Panc1 (cell line): ENCODE results near the gene ABHD14A. TPM values are rescaled to one million over a fixed set of nuclear protein-coding genes. Genes with fewer than 3 reads are reported as not detected.

ENCODE experiments used
- ATAC-seq: fragments of 200-7000 bp; cut with Tn5 transposase; 2 replicates; pipeline ENCODE4 v1.9.1; 2020; ENCODE audit warnings: mild to moderate bottlenecking, moderate library complexity
- BruUV-seq: library from RNA; stranded (reverse); fragments of 400-500 nt; replicated peaks from 2 replicates; lab custom pipeline; 2021; lab: Mats Ljungman, UMichigan
- CTCF ChIA-PET: fragments of 300-600 bp; sonication (Branson Sonifier 250); formaldehyde crosslinking; loops from one replicate; lab custom pipeline; 2022; ENCODE audit warnings: antibody characterized with exemption; lab: Charles Lee
- POLR2A ChIA-PET: fragments of 300-600 bp; sonication (Branson Sonifier 250); formaldehyde crosslinking; loops from one replicate; lab custom pipeline; 2022; ENCODE audit warnings: antibody characterized with exemption; lab: Charles Lee
- DNase-seq: peaks from one replicate; pipeline ENCODE4 v3.0.0-alpha.2; 2010; ENCODE audit warnings: low read depth, low spot score
- H3K27ac ChIP-seq: 2 replicates; pipeline ENCODE4 v1.5.1; 2011; ENCODE audit warnings: mild to moderate bottlenecking, low read length, inconsistent platforms
- H3K27me3 ChIP-seq: fragments of 200-500 bp; sonication (Bioruptor generic); 2 replicates; pipeline ENCODE4 v1.6.0; 2014; ENCODE audit warnings: low read length, inconsistent platforms; ENCODE audit not compliant: control insufficient read depth, insufficient read depth
- H3K36me3 ChIP-seq: fragments of 200-500 bp; sonication (Bioruptor generic); 2 replicates; pipeline ENCODE4 v1.5.1; 2014; ENCODE audit warnings: inconsistent platforms, mild to moderate bottlenecking, low read length, moderate library complexity; ENCODE audit not compliant: control insufficient read depth, insufficient read depth
- H3K4me1 ChIP-seq: 2 replicates; pipeline ENCODE4 v1.5.1; 2011; ENCODE audit warnings: inconsistent platforms, mild to moderate bottlenecking, low read length, moderate library complexity; ENCODE audit not compliant: control insufficient read depth, insufficient read depth
- H3K4me3 ChIP-seq, 2 experiments: 2 replicates each; pipeline ENCODE4 v1.5.1; 2011 to 2012; ENCODE audit warnings: low read depth in 2 of 2, low read length in 2 of 2, mild to moderate bottlenecking in 2 of 2, inconsistent platforms in 1 of 2, moderate library complexity in 1 of 2
- H3K9me3 ChIP-seq: fragments of 200-500 bp; sonication (Bioruptor generic); 2 replicates; pipeline ENCODE4 v1.5.1; 2014; ENCODE audit warnings: low read depth, mild to moderate bottlenecking, inconsistent platforms, low read length, moderate library complexity; ENCODE audit not compliant: control insufficient read depth, insufficient read depth
- POLR2AphosphoS5 ChIP-seq: IDR thresholded peaks from 2 replicates; pipeline ENCODE4 v1.6.1; 2012; ENCODE audit warnings: mild to moderate bottlenecking, low read depth, low read length, moderate library complexity
- REST ChIP-seq, 2 experiments: IDR thresholded peaks; 2 replicates each; pipeline ENCODE4 v1.6.1; 2011 to 2012; ENCODE audit warnings: low read depth in 2 of 2, control low read depth in 1 of 2, low read length in 1 of 2, mild to moderate bottlenecking in 1 of 2, moderate library complexity in 1 of 2; ENCODE audit not compliant: insufficient read depth in 1 of 2
- SIN3A ChIP-seq: IDR thresholded peaks from 2 replicates; pipeline ENCODE4 v1.6.1; 2012; ENCODE audit warnings: low read depth, mild to moderate bottlenecking, low read length, moderate library complexity, borderline replicate concordance; ENCODE audit not compliant: insufficient read depth
- TCF7L2 ChIP-seq: IDR thresholded peaks from 2 replicates; pipeline ENCODE4 v1.6.1; 2011; ENCODE audit warnings: mild to moderate bottlenecking, low read depth, low read length, inconsistent platforms
- in situ Hi-C: cut with HindIII; loops from 2 replicates; pipeline ENCODE4 v1.10.0; 2016; ENCODE audit warnings: low sequenced_read_pairs, low pct_unique_long_range_greater_than_20kb
- intact Hi-C: fragments of 100-400 bp; cut with micrococcal nuclease; formaldehyde crosslinking; loops from one replicate; pipeline ENCODE4 v1.10.0; 2022; ENCODE audit not compliant: unreplicated experiment
- total RNA-seq: library from RNA; stranded (reverse); gene quantifications from one replicate; pipeline ENCODE4 v1.2.1, GENCODE V29; 2021; ENCODE audit not compliant: unreplicated experiment
- TF ChIP-seq, protein P1 (sequence below): fragments of 450-650 bp; IDR thresholded peaks from 2 replicates; pipeline ENCODE4 v1.5.1; 2017; ENCODE audit warnings: mild to moderate bottlenecking

The ABHD14A gene
- total RNA-seq, 1 experiment from 2014 or later, result 11.3 TPM

GRCh38 chr3:52004906-52005395 lies 30.1 kb downstream of the ABHD14A start:
- in situ Hi-C loops (no loop called here), intact Hi-C loops (loop anchor here (10.0 kb wide), 1 partner anchor 50 kb away; the partner anchor contains the start of gene DUSP7)
- ATAC-seq (no peak), DNase-seq (no peak)
- Histone ChIP-seq H3K36me3 (no peaks in the 10 kb centered on the region), H3K4me3 (no peak overlapping the region), H3K27ac (no peak overlapping the region), H3K4me1 (no peaks in the 10 kb centered on the region; the same call in 1 of the 2 replicates), H3K27me3 (no peaks in the 10 kb centered on the region), H3K9me3 (no peaks in the 10 kb centered on the region)
- CTCF ChIA-PET, result interaction anchor here (1.2 kb wide), 1 partner anchor 49 kb away, joined by 7 read pairs; no protein-coding TSS in a partner anchor
- no TSS peak for BruUV-seq
- POLR2A ChIA-PET, result no interaction called here
- no peak for TF ChIP-seq TCF7L2
- TF ChIP-seq SIN3A, result no peak
- TF ChIP-seq, protein P1, sequence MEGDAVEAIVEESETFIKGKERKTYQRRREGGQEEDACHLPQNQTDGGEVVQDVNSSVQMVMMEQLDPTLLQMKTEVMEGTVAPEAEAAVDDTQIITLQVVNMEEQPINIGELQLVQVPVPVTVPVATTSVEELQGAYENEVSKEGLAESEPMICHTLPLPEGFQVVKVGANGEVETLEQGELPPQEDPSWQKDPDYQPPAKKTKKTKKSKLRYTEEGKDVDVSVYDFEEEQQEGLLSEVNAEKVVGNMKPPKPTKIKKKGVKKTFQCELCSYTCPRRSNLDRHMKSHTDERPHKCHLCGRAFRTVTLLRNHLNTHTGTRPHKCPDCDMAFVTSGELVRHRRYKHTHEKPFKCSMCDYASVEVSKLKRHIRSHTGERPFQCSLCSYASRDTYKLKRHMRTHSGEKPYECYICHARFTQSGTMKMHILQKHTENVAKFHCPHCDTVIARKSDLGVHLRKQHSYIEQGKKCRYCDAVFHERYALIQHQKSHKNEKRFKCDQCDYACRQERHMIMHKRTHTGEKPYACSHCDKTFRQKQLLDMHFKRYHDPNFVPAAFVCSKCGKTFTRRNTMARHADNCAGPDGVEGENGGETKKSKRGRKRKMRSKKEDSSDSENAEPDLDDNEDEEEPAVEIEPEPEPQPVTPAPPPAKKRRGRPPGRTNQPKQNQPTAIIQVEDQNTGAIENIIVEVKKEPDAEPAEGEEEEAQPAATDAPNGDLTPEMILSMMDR, result no peak
- TF ChIP-seq REST (IDR thresholded peaks at IDR 0.05; ENCODE audit: insufficient read depth in 1 of 2, low read depth in 2 of 2, low read length in 1 of 2), result no peak
- TF ChIP-seq POLR2AphosphoS5, result no peak

- H3K4me1 ChIP-seq, result no peaks in the 10 kb centered on the region; the same call in 1 of the 2 replicates
- TF ChIP-seq SIN3A (no peak), TCF7L2 (no peak), REST (IDR thresholded peaks at IDR 0.05; ENCODE audit: insufficient read depth in 1 of 2, low read depth in 2 of 2, low read length in 1 of 2) (no peak), POLR2AphosphoS5 (no peak)
- TF ChIP-seq, protein P1, result no peak
- BruUV-seq, result no TSS peak
- intact Hi-C loops, result loop anchor here (10.0 kb wide), 1 partner anchor 49 kb away; the partner anchor contains the start of gene DUSP7
- no peak overlapping the region for H3K27ac ChIP-seq
- H3K27me3 ChIP-seq, result no peaks in the 10 kb centered on the region
- in situ Hi-C loops, result no loop called here
- no peaks in the 10 kb centered on the region for H3K36me3 ChIP-seq
- no peak overlapping the region for H3K4me3 ChIP-seq
- ATAC-seq, result no peak
- no peak for DNase-seq
- ChIA-PET POLR2A (no interaction called here), CTCF (no interaction called here)
- H3K9me3 ChIP-seq, result no peaks in the 10 kb centered on the region
Measured at GRCh38 chr3:52005571-52005986, 30.7 kb downstream of the ABHD14A start.
